IMR-90 (cell line): Measurements from ENCODE around the gene CLIC2. TPM values are rescaled to one million over a fixed set of nuclear protein-coding genes. Genes with fewer than 3 reads are reported as not detected.

Experiments
- ATAC-seq: fragments of 200-7000 bp; cut with Tn5 transposase; 2 replicates; pipeline ENCODE4 v1.9.1; 2020; ENCODE audit warnings: low read depth, mild to moderate bottlenecking, moderate library complexity
- BruUV-seq: library from RNA; stranded (reverse); fragments of 400-500 nt; replicated peaks from 2 replicates; lab custom pipeline; 2021; lab: Mats Ljungman, UMichigan
- CTCF ChIA-PET: fragments of 300-600 bp; formaldehyde crosslinking; extraction: SDS; loops from one replicate; lab custom pipeline; 2021; ENCODE audit warnings: antibody characterized with exemption; lab: Yijun Ruan, JAX
- POLR2A ChIA-PET: fragments of 300-600 bp; sonication (Branson Sonifier 250); formaldehyde crosslinking; loops from one replicate; lab custom pipeline; 2022; ENCODE audit warnings: antibody characterized with exemption; ENCODE audit not compliant: unreplicated experiment; lab: Charles Lee
- DNase-seq: peaks from one replicate; pipeline ENCODE4 v3.0.0; 2013
- H2AFZ ChIP-seq: replicated peaks from 2 replicates; pipeline ENCODE3; 2013; ENCODE audit warnings: low read length, mild to moderate bottlenecking; ENCODE audit not compliant: poor library complexity
- H2AK5ac ChIP-seq: 2 replicates; pipeline ENCODE4 v1.6.1; 2013; ENCODE audit warnings: low read depth, low read length, inconsistent platforms
- H2AK9ac ChIP-seq: replicated peaks from 2 replicates; pipeline ENCODE3; 2013; ENCODE audit warnings: mild to moderate bottlenecking, low read depth, low read length, moderate library complexity; ENCODE audit not compliant: poor library complexity
- H2BK120ac ChIP-seq: 2 replicates; pipeline ENCODE4 v1.6.1; 2013; ENCODE audit warnings: low read depth, low read length, inconsistent platforms
- H2BK15ac ChIP-seq: 3 replicates; pipeline ENCODE4 v1.6.1; 2013; ENCODE audit warnings: low read depth, low read length, inconsistent platforms
- H2BK20ac ChIP-seq: 2 replicates; pipeline ENCODE4 v1.6.1; 2013; ENCODE audit warnings: low read depth, mild to moderate bottlenecking, inconsistent platforms, low read length, moderate library complexity
- H2BK5ac ChIP-seq: 2 replicates; pipeline ENCODE4 v1.6.1; 2013; ENCODE audit warnings: mild to moderate bottlenecking, low read depth, low read length, inconsistent platforms; ENCODE audit not compliant: poor library complexity, severe bottlenecking
- H3K14ac ChIP-seq: replicated peaks from 2 replicates; pipeline ENCODE4 v1.6.1; 2013; ENCODE audit warnings: low read depth, low read length, inconsistent platforms
- H3K18ac ChIP-seq: 2 replicates; pipeline ENCODE4 v1.6.1; 2013; ENCODE audit warnings: low read depth, low read length, control low read depth
- H3K23ac ChIP-seq: 2 replicates; pipeline ENCODE4 v1.6.1; 2013; ENCODE audit warnings: low read depth, low read length, inconsistent platforms
- H3K27ac ChIP-seq: 2 replicates; pipeline ENCODE4 v1.5.1; 2013; ENCODE audit warnings: mild to moderate bottlenecking, control low read depth, low read length; ENCODE audit not compliant: insufficient read depth
- H3K27me3 ChIP-seq: 2 replicates; pipeline ENCODE4 v1.6.1; 2013; ENCODE audit warnings: low read length; ENCODE audit not compliant: control insufficient read depth, insufficient read depth
- H3K36me3 ChIP-seq: 2 replicates; pipeline ENCODE4 v1.6.1; 2013; ENCODE audit warnings: low read length, mixed read lengths; ENCODE audit not compliant: control insufficient read depth, insufficient read depth
- H3K4ac ChIP-seq: 2 replicates; pipeline ENCODE4 v1.6.1; 2013; ENCODE audit warnings: low read depth, low read length, inconsistent platforms
- H3K4me1 ChIP-seq: 2 replicates; pipeline ENCODE4 v1.6.1; 2013; ENCODE audit warnings: low read length, mixed read lengths; ENCODE audit not compliant: control insufficient read depth, insufficient read depth
- H3K4me2 ChIP-seq: 2 replicates; pipeline ENCODE4 v1.6.1; 2013; ENCODE audit warnings: low read depth, mild to moderate bottlenecking, control low read depth, low read length, moderate library complexity
- H3K4me3 ChIP-seq: 2 replicates; pipeline ENCODE4 v1.5.1; 2013; ENCODE audit warnings: low read depth, mild to moderate bottlenecking, control low read depth, low read length, moderate library complexity; ENCODE audit not compliant: insufficient read depth
- H3K56ac ChIP-seq: 2 replicates; pipeline ENCODE4 v1.6.1; 2013; ENCODE audit warnings: low read length, inconsistent platforms; ENCODE audit not compliant: insufficient read depth; ENCODE audit errors: extremely low read depth
- H3K79me1 ChIP-seq, 2 experiments: 2 replicates each; pipeline ENCODE4 v1.6.1; 2013; ENCODE audit warnings: low read length in 2 of 2, inconsistent platforms in 1 of 2, low read depth in 1 of 2
- H3K9ac ChIP-seq: 2 replicates; pipeline ENCODE4 v1.6.1; 2013; ENCODE audit warnings: low read depth, low read length, control low read depth
- H3K9me1 ChIP-seq: 2 replicates; pipeline ENCODE4 v1.6.1; 2013; ENCODE audit warnings: low read length, inconsistent platforms; ENCODE audit not compliant: insufficient read depth
- H3K9me3 ChIP-seq: 2 replicates; pipeline ENCODE4 v1.6.1; 2013; ENCODE audit warnings: low read length; ENCODE audit not compliant: control insufficient read depth, insufficient read depth
- H4K20me1 ChIP-seq: 2 replicates; pipeline ENCODE4 v1.6.1; 2013; ENCODE audit warnings: low read length, inconsistent platforms; ENCODE audit not compliant: insufficient read depth
- H4K5ac ChIP-seq: 2 replicates; pipeline ENCODE4 v1.6.1; 2013; ENCODE audit warnings: mild to moderate bottlenecking, low read depth, low read length, control low read depth
- H4K8ac ChIP-seq, 2 experiments: 2 replicates each; pipeline ENCODE4 v1.6.1; 2013; ENCODE audit warnings: low read depth in 2 of 2, low read length in 2 of 2, control low read depth in 1 of 2, inconsistent platforms in 1 of 2
- H4K91ac ChIP-seq: 2 replicates; pipeline ENCODE4 v1.6.1; 2013; ENCODE audit warnings: low read depth, low read length, inconsistent platforms; ENCODE audit not compliant: insufficient read depth
- BHLHE40 ChIP-seq: fragments of 150-350 bp; IDR thresholded peaks from 2 replicates; pipeline ENCODE4 v1.6.1; 2016; ENCODE audit warnings: mild to moderate bottlenecking, low read depth, low read length
- CHD1 ChIP-seq: IDR thresholded peaks from 2 replicates; pipeline ENCODE4 v1.6.1; 2012; ENCODE audit warnings: low read depth, low read length, improper control_type of control experiment
- ELK1 ChIP-seq: fragments of 150-350 bp; IDR thresholded peaks from 2 replicates; pipeline ENCODE4 v1.6.1; 2016; ENCODE audit warnings: low read depth, mild to moderate bottlenecking, low read length, moderate library complexity, borderline replicate concordance
- FOS ChIP-seq: fragments of 150-350 bp; IDR thresholded peaks from 2 replicates; pipeline ENCODE4 v1.6.1; 2016; ENCODE audit warnings: low read depth, low read length
- RCOR1 ChIP-seq: IDR thresholded peaks from 2 replicates; pipeline ENCODE4 v1.6.1; 2012; ENCODE audit warnings: mild to moderate bottlenecking, low read length, improper control_type of control experiment; ENCODE audit not compliant: insufficient replicate concordance
- SMC3 ChIP-seq: fragments of 150-350 bp; IDR thresholded peaks from 2 replicates; pipeline ENCODE4 v1.6.1; 2016; ENCODE audit warnings: low read depth, mild to moderate bottlenecking, antibody characterized with exemption, low read length, moderate library complexity
- WGBS, 2 experiments: methylation state at CpG; one replicate each; pipeline versions ENCODE4 v1.1.5 to v1.1.7; 2013; ENCODE audit warnings: missing lambda C conversion rate in 2 of 2; ENCODE audit not compliant: insufficient read length in 1 of 2; ENCODE audit errors: extremely low coverage in 2 of 2; 5-methylcytosine and 5-hydroxymethylcytosine counted together
- dilution Hi-C: fragments of 300-500 bp; cut with HindIII; formaldehyde crosslinking; loops from one replicate; pipeline ENCODE4 v1.14.3; 2018; ENCODE audit warnings: low sequenced_read_pairs; ENCODE audit not compliant: unreplicated experiment
- in situ Hi-C: fragments of 300-500 bp; cut with MboI; formaldehyde crosslinking; loops from 3 replicates; pipeline ENCODE4 v1.14.3; 2019; ENCODE audit warnings: low sequenced_read_pairs, inconsistent platforms, mixed read lengths
- intact Hi-C: fragments of 100-400 bp; cut with micrococcal nuclease; formaldehyde crosslinking; loops from 2 replicates; pipeline ENCODE4 v1.10.0; 2022
- polyA plus RNA-seq, 3 experiments: library from polyadenylated mRNA; depleted of rRNA; stranded (reverse); fragments of >200 nt; gene quantifications; 2 replicates each; pipeline ENCODE4 v1.2.3, GENCODE V29; 2012; ENCODE audit warnings: low replicate concordance in 1 of 3
- total RNA-seq: library from RNA; depleted of rRNA; stranded (reverse); fragments of >200 nt; gene quantifications from 2 replicates; pipeline ENCODE4 v1.2.3, GENCODE V29; 2012

The CLIC2 gene
- total and polyA plus RNA-seq, 2 of the 4 experiments (the other 2 are of a cell fraction): 0.07 to 0.18 TPM

GRCh38 chrX:155246748-155247147 is 87.7 kb downstream of the CLIC2 start:
- Histone ChIP-seq H3K18ac (no peak overlapping the region), H3K23ac (no peak overlapping the region), H3K9me3 (no peaks in the 10 kb centered on the region), H3K27ac (no peak overlapping the region), H3K14ac (no peak overlapping the region), H3K4me1 (no peaks in the 10 kb centered on the region), H2BK5ac (no peak overlapping the region), H3K27me3 (no peaks in the 10 kb centered on the region), H4K8ac (no peak overlapping the region), H3K56ac (no peak overlapping the region), H3K4me3 (no peak overlapping the region), H2AK9ac (no peak overlapping the region), H2BK20ac (no peak overlapping the region), H2BK15ac (no peak overlapping the region), H4K20me1 (no peaks in the 10 kb centered on the region), H3K9ac (no peak overlapping the region), H3K36me3 (no peaks in the 10 kb centered on the region), H3K79me1 (no peaks in the 10 kb centered on the region), H3K4ac (no peak overlapping the region), H4K5ac (no peak overlapping the region), H3K4me2 (no peak overlapping the region), H2AFZ (no peak overlapping the region), H2BK120ac (no peak overlapping the region), H4K91ac (no peak overlapping the region), H2AK5ac (no peak overlapping the region), H3K9me1 (no peaks in the 10 kb centered on the region)
- intact Hi-C loops (no loop called here), dilution Hi-C loops (no loop called here), in situ Hi-C loops (no loop called here)
- CTCF ChIA-PET: no interaction called here
- no CpG with 5 or more reads among the region's 1 CpG for WGBS, 2 experiments
- TF ChIP-seq ELK1 (no peak), CHD1 (no peak), SMC3 (no peak), FOS (no peak), RCOR1 (no peak), BHLHE40 (no peak)
- POLR2A ChIA-PET: no interaction called here
- BruUV-seq: no TSS peak
- no peak for ATAC-seq
- DNase-seq: peak; percentile 4
